LNCaP clone FGC (cell line): Measurements from ENCODE around the gene SND1.

Experiments
- DNase-seq: peaks from one replicate; pipeline ENCODE4 v3.0.0-alpha.2; 2011; ENCODE audit warnings: low read depth
- H3K4me3 ChIP-seq: 2 replicates; pipeline ENCODE4 v1.5.1; 2011; ENCODE audit warnings: mild to moderate bottlenecking, low read depth, low read length, control low read depth
- TF ChIP-seq, protein P1 (sequence below): IDR thresholded peaks from 2 replicates; pipeline ENCODE4 v1.5.1; 2012; ENCODE audit warnings: mild to moderate bottlenecking; ENCODE audit not compliant: control insufficient read depth, insufficient read depth; ENCODE audit errors: extremely low read depth

SND1 gene

DNA sequence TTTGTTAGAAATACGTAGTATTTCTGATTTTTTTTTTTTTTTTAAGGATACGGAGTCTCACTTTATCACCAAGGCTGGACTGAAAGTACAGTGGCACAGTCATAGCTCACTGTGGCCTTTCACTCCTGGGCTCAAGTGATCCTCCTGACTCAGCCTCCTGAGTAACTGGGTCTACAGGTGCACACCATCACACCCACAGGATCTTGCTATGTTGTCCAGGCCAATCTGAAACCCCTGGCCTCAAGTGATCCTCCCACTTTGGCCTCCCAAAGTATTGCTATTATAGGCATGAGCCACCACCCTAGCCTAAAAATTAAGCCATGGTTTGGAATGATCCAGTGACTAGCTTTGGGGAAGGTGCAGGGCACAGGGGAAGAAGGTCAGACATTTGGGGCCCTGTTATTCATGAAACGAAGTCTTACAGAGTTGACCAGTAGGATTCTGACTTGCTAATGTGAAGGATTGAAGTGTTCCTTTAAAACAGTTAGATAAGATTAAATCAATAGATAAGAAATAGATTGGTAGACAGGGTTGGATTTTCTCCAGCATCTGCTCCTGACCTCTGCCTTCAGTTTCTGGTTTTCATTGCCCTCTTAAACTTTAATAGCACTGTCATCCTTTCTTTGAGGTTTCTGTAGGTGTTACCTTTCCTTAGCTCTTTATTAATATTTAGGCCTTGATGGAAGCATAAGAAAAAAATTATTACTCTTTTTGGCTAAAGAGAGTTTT is 257.6 kb downstream of the SND1 start:
- DNase-seq, result peak; percentile 90
- H3K4me3 ChIP-seq, result no peak overlapping the region
- TF ChIP-seq, protein P1, sequence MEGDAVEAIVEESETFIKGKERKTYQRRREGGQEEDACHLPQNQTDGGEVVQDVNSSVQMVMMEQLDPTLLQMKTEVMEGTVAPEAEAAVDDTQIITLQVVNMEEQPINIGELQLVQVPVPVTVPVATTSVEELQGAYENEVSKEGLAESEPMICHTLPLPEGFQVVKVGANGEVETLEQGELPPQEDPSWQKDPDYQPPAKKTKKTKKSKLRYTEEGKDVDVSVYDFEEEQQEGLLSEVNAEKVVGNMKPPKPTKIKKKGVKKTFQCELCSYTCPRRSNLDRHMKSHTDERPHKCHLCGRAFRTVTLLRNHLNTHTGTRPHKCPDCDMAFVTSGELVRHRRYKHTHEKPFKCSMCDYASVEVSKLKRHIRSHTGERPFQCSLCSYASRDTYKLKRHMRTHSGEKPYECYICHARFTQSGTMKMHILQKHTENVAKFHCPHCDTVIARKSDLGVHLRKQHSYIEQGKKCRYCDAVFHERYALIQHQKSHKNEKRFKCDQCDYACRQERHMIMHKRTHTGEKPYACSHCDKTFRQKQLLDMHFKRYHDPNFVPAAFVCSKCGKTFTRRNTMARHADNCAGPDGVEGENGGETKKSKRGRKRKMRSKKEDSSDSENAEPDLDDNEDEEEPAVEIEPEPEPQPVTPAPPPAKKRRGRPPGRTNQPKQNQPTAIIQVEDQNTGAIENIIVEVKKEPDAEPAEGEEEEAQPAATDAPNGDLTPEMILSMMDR, result no peak

DNA sequence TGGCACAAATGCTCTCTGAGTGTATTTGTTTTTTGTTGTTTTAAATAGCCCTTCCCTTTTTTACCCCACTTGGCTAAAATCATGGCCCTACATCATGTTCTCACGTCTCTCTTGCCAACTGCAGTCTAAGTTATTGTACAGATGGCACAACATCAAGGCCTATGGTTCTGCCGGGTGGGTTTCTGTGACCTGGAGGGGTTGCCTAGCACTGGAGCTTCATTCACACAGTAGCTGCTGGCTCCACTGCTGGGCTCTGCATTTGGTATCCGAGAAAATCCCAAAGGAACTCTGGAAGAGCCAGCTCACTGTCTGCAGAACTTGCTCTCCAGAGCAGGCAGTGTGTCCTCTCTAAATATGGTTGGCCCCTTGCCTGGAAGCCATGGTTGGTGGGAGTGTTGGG is 258.7 kb downstream of the SND1 start:
- TF ChIP-seq, protein P1, result no peak
- DNase-seq, result no peak

DNA sequence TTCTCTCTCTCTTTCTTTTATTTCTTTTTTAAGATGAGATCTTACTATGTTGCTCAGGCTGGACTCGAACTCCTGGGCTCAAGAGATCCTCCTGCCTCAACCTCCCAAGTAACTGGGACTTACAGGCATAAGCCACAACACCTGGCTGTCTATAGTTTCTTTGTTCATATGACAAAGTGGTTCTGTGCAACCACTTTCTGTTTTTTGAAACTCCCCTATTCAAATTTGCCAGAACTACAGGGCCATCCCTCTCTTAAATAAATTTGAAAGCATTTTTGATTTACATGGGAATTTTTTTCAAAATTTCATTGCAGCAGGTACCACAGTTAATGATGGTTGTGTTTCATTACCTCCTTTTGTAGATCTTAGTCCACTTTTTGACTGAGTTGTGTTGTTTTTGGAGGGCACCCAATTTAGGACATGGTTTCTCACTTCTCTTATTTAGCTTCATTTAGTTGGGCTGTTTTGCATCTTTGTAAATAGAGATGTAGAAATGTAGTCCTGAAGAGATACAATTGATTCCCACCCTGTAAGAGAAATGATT is 260.0 kb downstream of the SND1 start:
- TF ChIP-seq, protein P1, result no peak
- DNase-seq, result no peak
- no peak overlapping the region for H3K4me3 ChIP-seq

More for the DNA sequence above, 258.7 kb downstream of the SND1 start:
- H3K4me3 ChIP-seq, result no peak overlapping the region

DNA sequence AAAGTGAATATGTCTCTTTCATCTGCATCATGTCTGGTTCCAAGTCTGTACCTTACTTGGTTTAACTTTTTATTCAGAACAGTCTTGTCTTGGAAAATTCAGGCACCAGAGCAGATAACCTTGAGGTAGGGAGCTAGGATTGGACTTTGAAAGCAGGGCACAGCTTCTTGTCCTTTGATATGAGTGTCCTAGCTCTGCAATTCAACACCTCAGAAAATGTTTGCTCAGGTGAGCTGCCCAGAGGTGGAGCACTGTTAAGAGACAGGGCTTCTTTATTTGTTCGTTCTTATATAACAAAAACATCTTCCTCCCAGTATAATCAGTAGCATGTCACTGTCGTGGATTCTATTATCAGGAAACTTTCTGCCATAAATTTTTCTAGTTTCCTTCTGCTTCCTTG is 260.9 kb downstream of the SND1 start:
- DNase-seq, result peak; percentile 85
- H3K4me3 ChIP-seq, result no peak overlapping the region
- TF ChIP-seq, protein P1, result no peak

DNA sequence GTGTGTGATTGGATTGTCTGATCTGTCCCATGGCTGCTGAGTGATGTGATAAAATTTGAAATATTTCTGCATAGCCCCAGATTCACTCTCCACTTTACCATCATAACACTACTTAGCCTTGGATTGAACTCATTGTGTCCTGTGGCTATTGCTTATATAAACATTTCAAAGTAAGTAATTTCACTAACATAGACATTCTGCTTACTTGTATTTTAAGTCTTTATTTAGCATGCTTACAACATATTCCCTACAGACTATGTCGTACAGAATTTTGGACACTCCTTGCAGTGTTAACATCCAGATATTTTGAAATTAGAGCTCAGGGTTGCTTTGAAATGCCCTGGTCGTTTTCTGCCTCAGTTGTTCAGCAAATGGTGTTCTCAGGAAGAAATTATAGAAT is 261.7 kb downstream of the SND1 start:
- DNase-seq, result no peak
- TF ChIP-seq, protein P1, result no peak
- H3K4me3 ChIP-seq, result no peak overlapping the region

DNA sequence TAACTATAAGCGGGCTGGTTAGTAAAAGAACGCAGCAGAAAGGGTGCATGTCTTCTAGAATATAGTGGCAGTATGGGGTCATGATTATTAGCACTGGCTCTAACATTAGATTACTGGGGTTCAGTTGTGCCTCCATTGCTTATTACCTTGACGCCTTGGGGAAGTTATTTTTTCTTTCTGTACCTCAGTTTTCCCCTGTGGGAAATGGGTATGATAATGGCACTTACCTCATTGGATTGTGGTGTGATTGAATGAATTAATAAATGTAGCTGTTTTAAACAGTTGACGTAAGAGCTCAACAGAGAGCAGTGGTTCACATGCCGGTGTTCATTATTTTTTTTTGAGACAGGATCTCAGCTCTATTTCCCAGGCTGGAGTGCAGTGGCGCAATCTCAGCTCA is 262.7 kb downstream of the SND1 start:
- no peak overlapping the region for H3K4me3 ChIP-seq
- TF ChIP-seq, protein P1, result no peak

DNA sequence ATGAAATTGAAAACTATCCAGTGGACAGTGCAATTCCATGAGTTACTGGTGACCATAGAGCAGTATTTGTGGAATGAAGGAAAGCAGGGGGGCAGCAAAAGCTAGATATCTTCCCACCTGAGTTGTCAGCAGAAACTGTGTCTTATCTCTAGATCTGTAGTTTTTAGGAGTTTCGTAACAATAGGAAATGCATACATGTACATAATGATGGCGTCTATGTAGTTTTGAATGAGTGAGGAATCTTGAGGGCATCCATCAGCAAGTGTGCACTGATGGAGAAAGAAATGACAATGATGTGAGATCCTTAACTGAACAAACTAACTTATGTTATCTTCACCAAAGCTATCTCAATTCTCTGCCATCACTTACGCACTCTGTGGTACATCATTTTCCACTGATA is 264.7 kb downstream of the SND1 start:
- TF ChIP-seq, protein P1, result no peak
- H3K4me3 ChIP-seq, result no peak overlapping the region
- no peak for DNase-seq

More for the DNA sequence above, 262.7 kb downstream of the SND1 start:
- DNase-seq, result no peak
